Measurements from ENCODE around the gene CASK.

GRCh38 chrX:41480508-41481260, 442.7 kb downstream of the CASK start:
- TF ChIP-seq CTCF (IDR thresholded peaks at IDR 0.05; ENCODE audit: low read length) (no peak), EZH2 (optimal IDR thresholded peaks at IDR 0.05; ENCODE audit: low read depth, low read length) (no peak)
